HL-60 (cell line): ENCODE results near the gene SH3TC2.

Experiments
- CTCF ChIP-seq: IDR thresholded peaks from one replicate; pipeline ENCODE4 v1.5.1; 2011; ENCODE audit warnings: low read length, control low read depth, inconsistent platforms; ENCODE audit not compliant: insufficient read depth
- GABPA ChIP-seq: IDR thresholded peaks from 2 replicates; pipeline ENCODE4 v1.6.1; 2012; ENCODE audit warnings: low read depth
- POLR2AphosphoS5 ChIP-seq: IDR thresholded peaks from 2 replicates; pipeline ENCODE4 v1.6.1; 2012; ENCODE audit warnings: low read depth
- REST ChIP-seq: IDR thresholded peaks from 2 replicates; pipeline ENCODE4 v1.6.1; 2012; ENCODE audit warnings: low read depth; ENCODE audit not compliant: insufficient replicate concordance
- SPI1 ChIP-seq: IDR thresholded peaks from 2 replicates; pipeline ENCODE4 v1.6.1; 2012; ENCODE audit warnings: low read depth, mild to moderate bottlenecking, borderline replicate concordance

- TF ChIP-seq CTCF (no peak), REST (no peak), GABPA (no peak), POLR2AphosphoS5 (no peak), SPI1 (no peak)
These were observed 50.5 kb downstream of the SH3TC2 start for GRCh38 chr5:149012350-149012749.
